Right lobe of liver (tissue), 4 donors: ENCODE measurements around the gene PSME2.

Experiments
- POLR2A ChIP-seq: fragments of 450-650 bp; IDR thresholded peaks from one replicate; pipeline ENCODE4 v1.6.1; 2017; ENCODE audit warnings: antibody characterized with exemption, mild to moderate bottlenecking
- TF ChIP-seq, protein P1 (sequence below), 4 donors: fragments of 200-600 bp in 3 of 4; fragments of 450-650 bp in 1 of 4; IDR thresholded peaks; one replicate each; pipeline versions ENCODE4 v1.5.1 to v1.8.0; 2016 to 2022; ENCODE audit warnings: antibody characterized with exemption in 4 of 4, mild to moderate bottlenecking in 2 of 4
- donor health status: DM: no; HTN: no; CAD: no.
- donor health status: DM: no; HTN: no; CAD: no.
- donor health status: DM: no; HTN: yes; CAD: no.

DNA sequence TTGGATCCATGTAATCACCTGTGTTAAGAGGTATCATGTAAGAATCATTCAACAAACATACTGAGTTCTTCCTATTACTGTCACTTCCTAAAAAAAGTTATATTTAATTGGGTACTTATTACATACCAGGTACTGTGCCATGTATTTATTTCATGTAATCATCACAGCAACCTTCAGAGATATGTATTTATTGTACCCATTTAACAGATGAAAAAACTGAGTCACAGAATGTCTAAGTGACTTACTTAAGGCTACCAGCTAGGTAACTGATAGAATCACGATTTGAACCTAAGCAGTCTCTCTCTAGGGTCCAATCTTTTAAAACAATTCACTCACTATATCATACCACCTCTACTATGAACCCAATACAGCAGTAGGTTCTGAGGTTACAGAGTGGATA lies 2.0 kb downstream of the PSME2 start:
- TF ChIP-seq, protein P1, sequence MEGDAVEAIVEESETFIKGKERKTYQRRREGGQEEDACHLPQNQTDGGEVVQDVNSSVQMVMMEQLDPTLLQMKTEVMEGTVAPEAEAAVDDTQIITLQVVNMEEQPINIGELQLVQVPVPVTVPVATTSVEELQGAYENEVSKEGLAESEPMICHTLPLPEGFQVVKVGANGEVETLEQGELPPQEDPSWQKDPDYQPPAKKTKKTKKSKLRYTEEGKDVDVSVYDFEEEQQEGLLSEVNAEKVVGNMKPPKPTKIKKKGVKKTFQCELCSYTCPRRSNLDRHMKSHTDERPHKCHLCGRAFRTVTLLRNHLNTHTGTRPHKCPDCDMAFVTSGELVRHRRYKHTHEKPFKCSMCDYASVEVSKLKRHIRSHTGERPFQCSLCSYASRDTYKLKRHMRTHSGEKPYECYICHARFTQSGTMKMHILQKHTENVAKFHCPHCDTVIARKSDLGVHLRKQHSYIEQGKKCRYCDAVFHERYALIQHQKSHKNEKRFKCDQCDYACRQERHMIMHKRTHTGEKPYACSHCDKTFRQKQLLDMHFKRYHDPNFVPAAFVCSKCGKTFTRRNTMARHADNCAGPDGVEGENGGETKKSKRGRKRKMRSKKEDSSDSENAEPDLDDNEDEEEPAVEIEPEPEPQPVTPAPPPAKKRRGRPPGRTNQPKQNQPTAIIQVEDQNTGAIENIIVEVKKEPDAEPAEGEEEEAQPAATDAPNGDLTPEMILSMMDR (IDR thresholded peaks at IDR 0.05) = no peak
- no peak for TF ChIP-seq POLR2A
